Neural crest cell (in vitro differentiated cells): ENCODE data around the gene IFNA1. TPM values are rescaled to one million over a fixed set of nuclear protein-coding genes. Genes with fewer than 3 reads are reported as not detected.
"Not testable (repeated sequence)": the region's sequence is repeated elsewhere in the genome, so short reads cannot be mapped to it uniquely, and the experiment has no call there.

Source experiments
- DNase-seq: peaks from one replicate; pipeline ENCODE4 v3.0.0; 2021; ENCODE audit warnings: low read depth, mixed read lengths, low spot score
- H3K27ac Mint-ChIP-seq: one replicate; pipeline ENCODE4 v1.8.0; 2021; ENCODE audit warnings: mild to moderate bottlenecking, mixed read lengths; ENCODE audit not compliant: unreplicated experiment
- H3K27me3 Mint-ChIP-seq: 2 replicates; pipeline ENCODE4 v1.8.0; 2021; ENCODE audit warnings: low read depth, mild to moderate bottlenecking, mixed read lengths
- H3K36me3 Mint-ChIP-seq: 2 replicates; pipeline ENCODE4 v1.8.0; 2021; ENCODE audit warnings: low read depth, mild to moderate bottlenecking, mixed read lengths
- H3K4me1 Mint-ChIP-seq: 2 replicates; pipeline ENCODE4 v1.8.0; 2021; ENCODE audit warnings: mixed read lengths
- H3K4me3 Mint-ChIP-seq: one replicate; pipeline ENCODE4 v1.8.0; 2021; ENCODE audit warnings: mild to moderate bottlenecking, mixed read lengths
- H3K9me3 Mint-ChIP-seq: 2 replicates; pipeline ENCODE4 v1.8.0; 2021; ENCODE audit warnings: mixed read lengths
- CTCF ChIP-seq: fragments of 200-600 bp; sonication (generic); conservative IDR thresholded peaks from 2 replicates; pipeline ENCODE4 v1.5.0; 2021; ENCODE audit warnings: antibody characterized with exemption, mild to moderate bottlenecking
- total RNA-seq: library from RNA; stranded (reverse); gene quantifications from 2 replicates; pipeline ENCODE4 v1.2.1, GENCODE V29; 2021

The IFNA1 gene
- total RNA-seq, 1 donor from 2014 or later = not detected

DNA sequence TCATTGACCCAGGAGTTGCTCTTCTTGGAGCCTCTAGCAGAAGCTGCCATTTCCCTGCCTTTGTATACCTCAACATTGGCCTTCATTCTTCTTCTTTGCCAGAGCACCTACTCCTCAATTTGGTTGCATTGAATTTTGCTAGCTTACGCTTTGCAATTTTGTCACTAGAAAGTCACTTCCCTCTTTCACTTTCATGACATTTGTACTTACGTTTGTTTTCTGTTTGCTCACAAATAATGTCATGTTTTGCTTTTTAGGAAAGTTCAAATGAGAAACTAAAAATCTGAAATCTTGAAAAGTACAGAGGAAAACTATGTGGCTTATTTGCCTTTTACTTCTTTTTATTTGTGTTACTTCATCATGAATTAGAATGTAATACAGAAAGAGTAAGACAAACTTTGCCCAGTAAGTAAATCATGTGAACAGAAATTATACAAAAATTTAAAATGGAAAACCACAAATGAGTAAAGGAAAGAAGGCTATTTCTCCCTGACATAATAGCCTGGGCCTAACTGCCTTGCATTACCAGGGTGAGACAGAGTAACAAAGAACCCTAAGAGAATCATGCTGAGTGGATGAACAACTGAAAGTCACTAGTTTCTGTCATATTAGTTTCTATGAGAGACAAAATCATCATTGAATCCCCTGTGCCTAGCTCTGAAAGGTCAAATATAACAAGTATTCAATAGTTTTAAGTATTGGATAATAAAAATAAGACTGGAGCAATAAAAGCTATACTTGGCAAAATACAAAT is 7.4 kb upstream of the IFNA1 start:
- Mint-ChIP-seq H3K27ac (no peak overlapping the region), H3K9me3 (no peaks in the 10 kb centered on the region), H3K4me1 (peaks cover 18% of the 10 kb centered on the region), H3K36me3 (no peaks in the 10 kb centered on the region), H3K27me3 (no peaks in the 10 kb centered on the region), H3K4me3 (peak overlapping the region; percentile 6)
- DNase-seq = no peak
- TF ChIP-seq CTCF = no peak

DNA sequence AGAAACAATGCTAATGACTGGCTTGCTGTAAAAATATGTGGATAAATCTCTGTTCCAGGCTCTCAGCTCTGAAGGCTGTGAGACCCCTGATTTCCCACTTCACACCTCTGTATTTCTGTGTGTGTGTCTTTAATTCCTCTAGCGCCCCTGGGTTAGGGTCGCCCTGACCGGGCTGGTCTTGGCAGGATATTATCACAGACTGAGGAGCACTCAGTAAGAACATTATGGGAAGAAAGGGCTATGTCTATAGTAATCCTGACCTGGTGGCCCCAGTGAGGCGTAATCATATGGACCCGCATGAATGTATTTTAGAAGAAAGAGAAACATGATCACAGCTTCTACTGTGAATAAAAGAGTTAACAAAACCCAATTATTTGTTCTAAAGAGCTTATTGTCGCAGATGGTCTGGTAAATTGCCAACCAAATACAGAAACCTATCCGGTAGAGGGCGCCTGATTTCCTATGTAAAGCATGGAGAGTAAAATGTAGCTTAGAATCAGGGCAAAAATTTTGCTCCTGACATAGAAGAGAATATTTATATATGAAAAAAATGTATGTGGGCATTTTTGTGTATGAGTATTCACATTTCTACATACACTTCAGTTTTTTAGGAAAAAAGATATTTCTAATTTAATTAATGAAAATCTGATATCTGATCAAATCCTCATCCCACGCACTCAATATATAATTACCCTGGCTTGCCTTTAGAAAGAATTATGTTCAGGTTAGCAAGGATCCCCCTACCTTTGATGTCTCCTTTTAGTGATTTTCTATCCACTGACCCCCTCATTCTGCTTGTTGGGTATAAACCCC is 5.8 kb upstream of the IFNA1 start:
- Mint-ChIP-seq H3K9me3 (no peaks in the 10 kb centered on the region), H3K27ac (no peak overlapping the region), H3K4me3 (no peak overlapping the region), H3K4me1 (peaks cover 18% of the 10 kb centered on the region), H3K27me3 (no peaks in the 10 kb centered on the region), H3K36me3 (no peaks in the 10 kb centered on the region)
- DNase-seq = peak; percentile 50
- peak; percentile 65 for TF ChIP-seq CTCF

DNA sequence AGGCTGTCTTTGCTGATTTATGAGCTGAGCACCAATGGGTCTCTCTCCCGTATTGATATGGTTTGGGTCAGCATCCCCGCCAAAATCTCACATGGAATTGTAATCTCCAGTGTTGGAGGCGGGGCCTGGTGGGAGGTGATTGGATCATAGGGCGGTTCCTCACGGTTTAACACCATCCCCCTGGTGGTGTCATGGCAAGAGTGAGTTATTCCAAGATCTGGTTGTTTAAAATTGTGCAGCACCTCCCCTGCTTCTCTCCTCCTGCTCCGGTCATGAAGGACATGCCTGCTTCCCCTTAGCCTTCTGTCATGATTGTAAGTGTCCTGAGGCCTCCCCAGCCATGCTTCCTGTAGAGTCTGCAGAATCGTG is 5.2 kb upstream of the IFNA1 start:
- not testable (repeated sequence) for H3K36me3 Mint-ChIP-seq, H3K4me3 Mint-ChIP-seq, H3K27ac Mint-ChIP-seq, H3K27me3 Mint-ChIP-seq, DNase-seq, H3K9me3 Mint-ChIP-seq
- H3K4me1 Mint-ChIP-seq = peaks cover 18% of the 10 kb centered on the region

- Mint-ChIP-seq H3K4me3 (no peak overlapping the region), H3K36me3 (no peaks in the 10 kb centered on the region), H3K4me1 (no peaks in the 10 kb centered on the region), H3K27me3 (peaks cover 2% of the 10 kb centered on the region), H3K27ac (no peak overlapping the region), H3K9me3 (peaks cover 2% of the 10 kb centered on the region)
- DNase-seq = no peak
- no peak for TF ChIP-seq CTCF
Observed at GRCh38 chr9:21443849-21444625, 3.8 kb downstream of the IFNA1 start.

DNA sequence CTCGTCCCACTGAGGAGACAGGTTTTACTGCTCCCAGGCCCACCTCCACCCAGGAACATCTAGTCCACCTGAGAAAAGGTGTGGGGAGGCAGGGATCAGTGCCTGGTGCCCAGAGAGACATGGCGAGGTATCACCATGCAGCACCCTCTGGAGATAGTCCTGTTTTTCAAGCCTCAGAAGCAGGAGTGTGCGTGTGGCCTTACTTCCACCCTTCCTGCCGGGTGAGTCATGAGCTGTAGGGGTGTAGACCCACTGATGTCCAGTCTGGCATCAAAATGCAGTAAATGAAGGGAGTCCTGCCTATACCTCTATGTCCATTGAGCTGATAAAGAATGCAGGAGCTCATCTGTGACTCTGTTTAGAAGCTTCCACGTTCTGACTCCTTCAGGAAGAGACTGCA is 9.1 kb downstream of the IFNA1 start:
- not testable (repeated sequence) for H3K4me3 Mint-ChIP-seq, H3K36me3 Mint-ChIP-seq, H3K9me3 Mint-ChIP-seq, DNase-seq, H3K27ac Mint-ChIP-seq, H3K4me1 Mint-ChIP-seq, H3K27me3 Mint-ChIP-seq

DNA sequence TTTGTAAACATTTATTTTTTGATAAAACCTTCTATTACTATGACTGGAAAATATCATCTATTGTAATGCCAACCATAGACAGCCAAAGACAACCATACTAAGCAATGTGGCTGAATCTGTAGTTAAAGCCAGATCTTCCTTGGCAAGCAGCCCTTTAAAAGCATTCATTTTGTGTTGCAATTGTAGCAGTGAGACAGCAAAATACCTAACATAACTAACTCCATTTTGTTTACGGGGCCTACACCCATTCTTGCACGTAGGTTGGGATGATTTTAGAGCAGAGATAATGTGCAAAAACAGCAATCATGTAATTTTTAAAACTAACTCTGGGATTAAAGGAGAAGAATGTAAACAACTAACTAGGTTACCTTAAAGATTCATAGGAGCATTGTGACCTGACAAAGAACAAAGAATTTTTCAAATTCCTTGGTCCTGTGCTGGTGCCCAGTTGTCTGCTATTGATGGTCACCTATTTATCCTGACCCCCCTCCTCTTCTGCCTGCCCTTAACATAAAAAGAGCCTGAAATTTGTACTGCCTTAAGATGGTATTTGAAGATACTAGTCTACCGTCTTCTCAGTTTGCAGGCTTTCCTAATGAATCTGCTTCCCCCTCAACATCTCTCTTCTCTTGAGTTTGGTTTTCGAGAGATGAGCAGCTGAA is 10.6 kb downstream of the IFNA1 start:
- Mint-ChIP-seq H3K9me3 (no peaks in the 10 kb centered on the region), H3K27ac (no peak overlapping the region), H3K27me3 (peaks cover 2% of the 10 kb centered on the region), H3K36me3 (no peaks in the 10 kb centered on the region), H3K4me3 (no peak overlapping the region), H3K4me1 (no peaks in the 10 kb centered on the region)
- TF ChIP-seq CTCF = no peak
- DNase-seq = no peak
